BJ (cell line): ENCODE measurements around the gene SNX33. TPM values are rescaled to one million over a fixed set of nuclear protein-coding genes. Genes with fewer than 3 reads are reported as not detected.

Experiments
- CTCF ChIA-PET: fragments of 350-600 bp; formaldehyde crosslinking; extraction: SDS; loops from one replicate; lab custom pipeline; 2021; ENCODE audit warnings: antibody characterized with exemption, inconsistent platforms; lab: Yijun Ruan, JAX
- POLR2A ChIA-PET: fragments of 300-600 bp; sonication (Branson Sonifier 250); formaldehyde crosslinking; extraction: SDS; loops from one replicate; lab custom pipeline; 2021; ENCODE audit warnings: antibody characterized with exemption; lab: Charles Lee
- DNase-seq: peaks from one replicate; pipeline ENCODE4 v3.0.0-alpha.2; 2011; ENCODE audit warnings: low read depth
- H3K27me3 ChIP-seq: 2 replicates; pipeline ENCODE4 v1.6.0; 2011; ENCODE audit warnings: low read length; ENCODE audit not compliant: control insufficient read depth, insufficient read depth
- H3K36me3 ChIP-seq: 2 replicates; pipeline ENCODE4 v1.5.1; 2011; ENCODE audit warnings: low read length; ENCODE audit not compliant: control insufficient read depth, insufficient read depth
- H3K4me3 ChIP-seq: 2 replicates; pipeline ENCODE4 v1.5.1; 2011; ENCODE audit warnings: low read depth, mild to moderate bottlenecking, control low read depth, low read length
- polyA minus RNA-seq: library from RNA; depleted of rRNA, polyadenylated mRNA; stranded (reverse); fragments of >200 nt; gene quantifications from 2 replicates; pipeline ENCODE4 v1.2.3, GENCODE V29; 2011; rRNA and poly(A)+ RNA removed
- polyA plus RNA-seq: library from polyadenylated mRNA; depleted of rRNA; stranded (reverse); fragments of >200 nt; gene quantifications from 2 replicates; pipeline ENCODE4 v1.2.3, GENCODE V29; 2011; rRNA removed
- TF ChIP-seq, protein P1 (sequence below): IDR thresholded peaks from 2 replicates; pipeline ENCODE4 v1.5.1; 2011; ENCODE audit warnings: low read depth, mild to moderate bottlenecking, control low read depth, inconsistent platforms, low read length, moderate library complexity; ENCODE audit not compliant: insufficient read depth

The SNX33 gene, protein sequence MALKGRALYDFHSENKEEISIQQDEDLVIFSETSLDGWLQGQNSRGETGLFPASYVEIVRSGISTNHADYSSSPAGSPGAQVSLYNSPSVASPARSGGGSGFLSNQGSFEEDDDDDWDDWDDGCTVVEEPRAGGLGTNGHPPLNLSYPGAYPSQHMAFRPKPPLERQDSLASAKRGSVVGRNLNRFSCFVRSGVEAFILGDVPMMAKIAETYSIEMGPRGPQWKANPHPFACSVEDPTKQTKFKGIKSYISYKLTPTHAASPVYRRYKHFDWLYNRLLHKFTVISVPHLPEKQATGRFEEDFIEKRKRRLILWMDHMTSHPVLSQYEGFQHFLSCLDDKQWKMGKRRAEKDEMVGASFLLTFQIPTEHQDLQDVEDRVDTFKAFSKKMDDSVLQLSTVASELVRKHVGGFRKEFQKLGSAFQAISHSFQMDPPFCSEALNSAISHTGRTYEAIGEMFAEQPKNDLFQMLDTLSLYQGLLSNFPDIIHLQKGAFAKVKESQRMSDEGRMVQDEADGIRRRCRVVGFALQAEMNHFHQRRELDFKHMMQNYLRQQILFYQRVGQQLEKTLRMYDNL
- polyA plus RNA-seq (17.3 and 23.5 TPM in 2 replicates), polyA minus RNA-seq (31.3 and 33.2 TPM in 2 replicates)

DNA sequence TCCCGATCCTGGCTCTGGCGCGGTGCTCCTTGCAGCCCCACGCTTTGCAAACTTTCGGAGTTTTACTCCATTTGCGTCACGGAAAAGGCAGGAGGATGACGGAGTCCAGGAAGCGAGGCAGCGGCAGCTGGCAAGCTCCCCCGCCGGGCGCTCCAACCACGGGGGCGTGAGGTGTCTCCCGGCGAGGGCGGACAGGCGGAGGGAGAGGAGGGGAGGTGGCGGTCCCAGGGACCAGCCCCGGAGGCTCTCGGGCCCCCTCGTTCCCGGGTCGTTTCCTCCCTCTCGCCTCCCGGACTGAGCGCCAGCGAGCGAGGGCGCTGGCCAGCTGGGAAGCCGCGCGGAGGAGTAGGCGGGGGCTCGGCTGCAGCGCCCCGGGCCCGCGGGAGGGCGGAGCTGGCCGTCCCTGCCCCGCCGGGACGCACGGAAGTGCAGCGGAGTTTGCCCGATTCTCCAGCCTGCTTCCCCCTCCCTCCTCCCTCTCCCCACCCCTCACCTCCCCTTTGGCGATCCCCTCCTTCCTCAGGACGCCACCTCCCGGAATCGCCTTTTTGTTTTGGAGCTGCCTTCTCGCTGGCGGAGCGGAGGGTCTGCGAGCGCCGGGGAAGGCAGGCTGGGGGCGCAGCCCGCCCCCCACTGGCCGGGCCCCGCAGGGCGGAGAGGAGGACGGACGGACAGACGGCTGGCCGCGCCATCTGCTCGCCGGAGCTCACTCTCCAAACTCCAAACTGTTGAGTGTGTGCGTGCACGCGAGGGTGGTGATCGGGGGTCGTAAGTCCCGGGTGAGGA is at the start of gene SNX33:
SNX33 (plus strand) TSS at position 543 of the 786 bp plus-strand sequence. CDS start 1,191 bp downstream, outside the sequence.
- Histone ChIP-seq H3K36me3 (peaks cover 12% of the 10 kb centered on the region), H3K4me3 (peak within 1 kb of the TSS; percentile 77), H3K27me3 (no peaks in the 10 kb centered on the region)
- POLR2A ChIA-PET = interaction anchor here (0.6 to 0.9 kb wide), 5 partner anchors 14 to 192 kb away, joined by 3 to 8 read pairs (median 3); no protein-coding TSS in a partner anchor
- CTCF ChIA-PET = interaction anchor here (0.6 to 2.4 kb wide), 16 partner anchors 9 to 1404 kb away, joined by 3 to 13 read pairs (median 4); partner anchors contain the start of gene SNUPN
- no peak for DNase-seq
- TF ChIP-seq, protein P1, sequence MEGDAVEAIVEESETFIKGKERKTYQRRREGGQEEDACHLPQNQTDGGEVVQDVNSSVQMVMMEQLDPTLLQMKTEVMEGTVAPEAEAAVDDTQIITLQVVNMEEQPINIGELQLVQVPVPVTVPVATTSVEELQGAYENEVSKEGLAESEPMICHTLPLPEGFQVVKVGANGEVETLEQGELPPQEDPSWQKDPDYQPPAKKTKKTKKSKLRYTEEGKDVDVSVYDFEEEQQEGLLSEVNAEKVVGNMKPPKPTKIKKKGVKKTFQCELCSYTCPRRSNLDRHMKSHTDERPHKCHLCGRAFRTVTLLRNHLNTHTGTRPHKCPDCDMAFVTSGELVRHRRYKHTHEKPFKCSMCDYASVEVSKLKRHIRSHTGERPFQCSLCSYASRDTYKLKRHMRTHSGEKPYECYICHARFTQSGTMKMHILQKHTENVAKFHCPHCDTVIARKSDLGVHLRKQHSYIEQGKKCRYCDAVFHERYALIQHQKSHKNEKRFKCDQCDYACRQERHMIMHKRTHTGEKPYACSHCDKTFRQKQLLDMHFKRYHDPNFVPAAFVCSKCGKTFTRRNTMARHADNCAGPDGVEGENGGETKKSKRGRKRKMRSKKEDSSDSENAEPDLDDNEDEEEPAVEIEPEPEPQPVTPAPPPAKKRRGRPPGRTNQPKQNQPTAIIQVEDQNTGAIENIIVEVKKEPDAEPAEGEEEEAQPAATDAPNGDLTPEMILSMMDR = peak; percentile 54

DNA sequence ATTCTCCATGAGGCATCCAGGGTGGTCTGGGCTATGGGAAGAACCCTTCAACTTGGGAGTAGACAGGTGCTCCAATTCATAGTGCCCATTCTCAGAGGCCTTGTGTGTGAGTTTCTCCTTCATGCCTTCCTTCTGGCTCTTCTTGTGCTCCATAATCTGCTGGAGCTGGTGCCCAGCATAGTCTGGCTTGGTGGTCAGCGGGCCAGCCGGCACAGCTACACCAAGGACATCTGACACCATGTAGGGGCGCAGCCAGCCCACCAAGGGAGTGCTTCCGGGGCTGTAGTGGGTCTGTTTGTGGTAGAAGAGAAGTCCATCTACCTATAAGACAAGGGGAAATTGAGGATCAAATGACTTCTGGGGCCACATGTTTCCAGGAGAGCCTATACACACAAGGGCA is 49.4 kb upstream of the SNX33 start:
- Histone ChIP-seq H3K4me3 (no peak overlapping the region), H3K36me3 (peaks cover 23% of the 10 kb centered on the region), H3K27me3 (no peaks in the 10 kb centered on the region)
- ChIA-PET POLR2A (no interaction called here), CTCF (interaction anchor here (0.6 to 1.9 kb wide), 5 partner anchors 9 to 87 kb away, joined by 3 to 4 read pairs (median 3); no protein-coding TSS in a partner anchor)
- no peak for DNase-seq
- TF ChIP-seq, protein P1 = no peak

DNA sequence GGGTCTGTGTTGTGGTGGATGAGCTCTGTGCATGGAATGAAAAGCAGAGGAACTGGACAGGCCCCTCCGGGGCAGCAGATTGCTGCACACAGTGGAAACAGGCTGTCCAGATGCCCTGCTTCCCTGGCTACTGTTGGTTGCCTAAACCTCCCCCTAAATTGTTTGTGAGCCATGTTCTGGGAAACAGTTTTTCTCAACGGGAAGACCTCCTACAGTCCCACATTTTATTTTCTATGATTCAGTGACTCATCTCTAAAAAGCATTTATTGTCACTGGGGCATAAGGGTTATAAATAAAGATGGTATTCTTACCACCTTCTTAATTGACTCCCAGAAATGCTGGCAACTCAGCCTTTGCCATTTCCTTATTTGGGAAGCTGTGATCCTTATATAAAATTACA is 48.3 kb upstream of the SNX33 start:
- H3K27me3 ChIP-seq = no peaks in the 10 kb centered on the region
- no peak overlapping the region for H3K4me3 ChIP-seq
- TF ChIP-seq, protein P1 = no peak
- ChIA-PET CTCF (no interaction called here), POLR2A (no interaction called here)
- no peak for DNase-seq
- H3K36me3 ChIP-seq = peaks cover 21% of the 10 kb centered on the region

DNA sequence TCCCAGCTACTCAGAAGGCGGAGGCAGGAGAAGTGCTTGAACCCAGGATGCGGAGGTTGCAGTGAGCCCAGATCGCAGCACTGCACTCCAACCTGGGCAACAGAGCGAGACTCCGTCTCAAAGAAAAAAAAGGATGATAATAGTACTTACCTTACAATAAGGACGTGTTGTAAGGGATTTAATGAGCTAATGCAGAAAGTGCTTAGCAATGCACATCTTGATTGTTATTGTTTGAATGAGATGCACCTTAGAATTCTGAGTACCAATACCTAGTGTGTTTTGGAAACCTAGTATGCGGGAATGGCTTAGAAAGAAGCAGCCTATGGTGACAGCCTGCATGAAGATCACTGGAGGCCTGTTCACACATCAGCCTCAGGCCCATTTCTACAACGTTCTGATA is 41.7 kb upstream of the SNX33 start:
- peaks cover 29% of the 10 kb centered on the region for H3K36me3 ChIP-seq
- DNase-seq = no peak
- TF ChIP-seq, protein P1 = no peak
- H3K4me3 ChIP-seq = no peak overlapping the region
- no peaks in the 10 kb centered on the region for H3K27me3 ChIP-seq
- ChIA-PET CTCF (interaction anchor here (1.0 kb wide), 1 partner anchor 9 kb away, joined by 6 read pairs; no protein-coding TSS in a partner anchor), POLR2A (no interaction called here)
